Osteoblast (primary cell): ENCODE data around the gene NCAPD2. TPM values are rescaled to one million over a fixed set of nuclear protein-coding genes. Genes with fewer than 3 reads are reported as not detected.

ENCODE experiments used
- DNase-seq: peaks from one replicate; pipeline ENCODE4 v3.0.0; 2011; ENCODE audit warnings: low spot score, mixed read lengths; ENCODE audit not compliant: insufficient read length; ENCODE audit errors: missing footprints
- H2AFZ ChIP-seq: 2 replicates; pipeline ENCODE4 v1.6.0; 2011; ENCODE audit warnings: mild to moderate bottlenecking, low read length
- H3K27ac ChIP-seq: 2 replicates; pipeline ENCODE4 v1.5.1; 2011; ENCODE audit warnings: mild to moderate bottlenecking, low read depth, low read length, moderate library complexity
- H3K27me3 ChIP-seq: 2 replicates; pipeline ENCODE4 v1.6.0; 2012; ENCODE audit warnings: mild to moderate bottlenecking, control low read depth, inconsistent platforms, low read length, moderate library complexity; ENCODE audit not compliant: insufficient read depth
- H3K36me3 ChIP-seq: 2 replicates; pipeline ENCODE4 v1.5.1; 2011; ENCODE audit warnings: mild to moderate bottlenecking, low read length, control low read depth, moderate library complexity; ENCODE audit not compliant: insufficient read depth
- H3K4me1 ChIP-seq: 2 replicates; pipeline ENCODE4 v1.5.1; 2011; ENCODE audit warnings: mild to moderate bottlenecking, low read length, control low read depth, moderate library complexity; ENCODE audit not compliant: insufficient read depth
- H3K4me2 ChIP-seq: 2 replicates; pipeline ENCODE4 v1.6.0; 2011; ENCODE audit warnings: mild to moderate bottlenecking, low read length; ENCODE audit not compliant: insufficient read depth
- H3K4me3 ChIP-seq: fragments of 200-600 bp; sonication (generic); 3 replicates; pipeline ENCODE4 v1.5.1; 2012; ENCODE audit warnings: mild to moderate bottlenecking, low read length, inconsistent platforms; ENCODE audit not compliant: insufficient read depth
- H3K79me2 ChIP-seq: 2 replicates; pipeline ENCODE4 v1.6.0; 2012; ENCODE audit warnings: mild to moderate bottlenecking, low read length, control low read depth, inconsistent platforms; ENCODE audit not compliant: insufficient read depth
- H3K9me3 ChIP-seq: 2 replicates; pipeline ENCODE4 v1.5.1; 2011; ENCODE audit warnings: low read depth, low read length, control low read depth
- H4K20me1 ChIP-seq: 2 replicates; pipeline ENCODE4 v1.6.0; 2012; ENCODE audit warnings: mild to moderate bottlenecking, low read length, control low read depth; ENCODE audit not compliant: insufficient read depth
- CTCF ChIP-seq: IDR thresholded peaks from 2 replicates; pipeline ENCODE4 v1.5.1; 2011; ENCODE audit warnings: mild to moderate bottlenecking, low read depth, low read length, moderate library complexity; ENCODE audit errors: extremely low read depth
- total RNA-seq: library from RNA; depleted of rRNA; stranded (reverse); fragments of >200 nt; gene quantifications from 2 replicates; pipeline ENCODE4 v1.2.3, GENCODE V29; 2012

The NCAPD2 gene
- total RNA-seq, 1 donor: 21.0 TPM

DNA sequence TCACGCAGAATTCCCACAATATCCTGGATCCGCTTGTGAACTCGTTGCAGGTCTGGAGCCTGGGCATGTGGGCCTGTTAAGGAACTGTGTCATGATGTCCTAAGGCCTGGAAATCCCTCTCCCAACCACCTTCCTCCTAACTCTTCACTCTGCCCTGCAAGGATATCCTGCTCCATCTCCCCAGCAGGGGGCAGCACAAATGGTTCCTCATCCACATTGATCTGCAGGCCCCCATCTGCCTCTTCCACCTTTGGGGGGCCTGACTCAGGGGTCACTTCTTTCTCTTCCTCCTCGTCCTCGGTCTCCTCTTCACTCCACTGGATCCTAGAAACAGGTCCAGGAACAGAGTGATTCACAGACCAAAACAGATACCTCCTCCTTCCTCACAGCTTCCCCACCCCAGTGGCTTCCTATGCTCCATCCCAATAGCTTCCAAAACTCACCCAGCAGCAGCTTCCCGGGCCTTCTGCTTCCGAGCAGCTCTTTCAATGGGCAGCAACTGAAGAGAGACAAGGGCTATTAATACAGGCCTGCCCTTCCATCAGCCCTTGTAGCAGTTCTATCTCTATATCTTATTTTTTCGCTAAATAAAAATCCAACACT, 69.6 kb downstream of the NCAPD2 start:
- peak; percentile 91 for DNase-seq
- peak; percentile 89 for TF ChIP-seq CTCF
- Histone ChIP-seq H4K20me1 (peaks cover 7% of the 10 kb centered on the region), H3K79me2 (peaks cover 42% of the 10 kb centered on the region), H3K4me1 (no peaks in the 10 kb centered on the region), H3K4me2 (no peak overlapping the region), H3K4me3 (no peak overlapping the region), H3K36me3 (peaks cover 63% of the 10 kb centered on the region), H3K9me3 (no peaks in the 10 kb centered on the region), H3K27ac (no peak overlapping the region), H3K27me3 (no peaks in the 10 kb centered on the region), H2AFZ (no peak overlapping the region)

GRCh38 chr12:6567112-6567670, 73.3 kb downstream of the NCAPD2 start:
- H3K9me3 ChIP-seq: no peaks in the 10 kb centered on the region
- no peak overlapping the region for H2AFZ ChIP-seq
- H3K27ac ChIP-seq: peak overlapping the region; percentile 85
- H4K20me1 ChIP-seq: peaks cover 10% of the 10 kb centered on the region
- no peaks in the 10 kb centered on the region for H3K27me3 ChIP-seq
- peaks cover 43% of the 10 kb centered on the region for H3K79me2 ChIP-seq
- TF ChIP-seq CTCF: no peak
- peaks cover 64% of the 10 kb centered on the region for H3K36me3 ChIP-seq
- H3K4me2 ChIP-seq: peak overlapping the region; percentile 83
- peaks cover 3% of the 10 kb centered on the region for H3K4me1 ChIP-seq
- DNase-seq: peak; percentile 45
- peak overlapping the region; percentile 97 for H3K4me3 ChIP-seq

- peaks cover 8% of the 10 kb centered on the region for H4K20me1 ChIP-seq
- H3K27me3 ChIP-seq: no peaks in the 10 kb centered on the region
- H3K4me1 ChIP-seq: peaks cover 3% of the 10 kb centered on the region
- H3K27ac ChIP-seq: no peak overlapping the region
- H3K4me2 ChIP-seq: no peak overlapping the region
- DNase-seq: no peak
- H3K4me3 ChIP-seq: no peak overlapping the region
- H3K79me2 ChIP-seq: peaks cover 33% of the 10 kb centered on the region
- no peaks in the 10 kb centered on the region for H3K9me3 ChIP-seq
- TF ChIP-seq CTCF: no peak
- H2AFZ ChIP-seq: no peak overlapping the region
- peaks cover 73% of the 10 kb centered on the region for H3K36me3 ChIP-seq
These were observed 75.4 kb downstream of the NCAPD2 start for GRCh38 chr12:6569312-6569711.

DNA sequence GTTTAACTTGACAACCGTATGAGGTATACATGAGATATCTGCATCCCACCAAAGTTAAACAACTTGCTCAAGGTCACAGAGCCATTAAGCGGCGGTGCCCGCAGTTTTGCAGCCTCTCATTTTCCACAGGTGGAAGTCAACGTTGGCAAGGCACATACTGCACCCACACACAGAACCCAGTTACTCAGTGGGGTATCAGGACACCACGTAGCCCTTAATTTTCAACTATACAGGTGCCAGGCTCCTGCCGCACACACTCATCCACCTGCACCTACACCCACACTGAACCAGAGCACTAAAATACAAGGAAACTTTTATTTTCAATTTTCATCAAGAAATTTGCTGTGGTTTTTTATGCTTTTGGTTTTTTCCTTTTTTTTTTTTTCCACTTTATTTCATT, 75.9 kb downstream of the NCAPD2 start:
- no peak for TF ChIP-seq CTCF
- no peak overlapping the region for H3K27ac ChIP-seq
- no peak overlapping the region for H3K4me3 ChIP-seq
- no peak for DNase-seq
- no peak overlapping the region for H3K4me2 ChIP-seq
- peaks cover 8% of the 10 kb centered on the region for H4K20me1 ChIP-seq
- no peaks in the 10 kb centered on the region for H3K27me3 ChIP-seq
- H2AFZ ChIP-seq: no peak overlapping the region
- peaks cover 3% of the 10 kb centered on the region for H3K4me1 ChIP-seq
- H3K36me3 ChIP-seq: peaks cover 75% of the 10 kb centered on the region
- peaks cover 33% of the 10 kb centered on the region for H3K79me2 ChIP-seq
- H3K9me3 ChIP-seq: no peaks in the 10 kb centered on the region
